COLO668 (cell line): Measurements from ENCODE around the gene GPR132.
A peak's percentile ranks its signal among the peaks of the same experiment; 100 is the strongest.
"Not testable (repeated sequence)": the region's sequence is repeated elsewhere in the genome, so short reads cannot be mapped to it uniquely, and the experiment has no call there.

Experiments
- DNase-seq: peaks from one replicate; lab custom pipeline; 2025; ENCODE audit not compliant: unreplicated experiment; lab: John Stamatoyannopoulos, UW

Gene GPR132

DNA sequence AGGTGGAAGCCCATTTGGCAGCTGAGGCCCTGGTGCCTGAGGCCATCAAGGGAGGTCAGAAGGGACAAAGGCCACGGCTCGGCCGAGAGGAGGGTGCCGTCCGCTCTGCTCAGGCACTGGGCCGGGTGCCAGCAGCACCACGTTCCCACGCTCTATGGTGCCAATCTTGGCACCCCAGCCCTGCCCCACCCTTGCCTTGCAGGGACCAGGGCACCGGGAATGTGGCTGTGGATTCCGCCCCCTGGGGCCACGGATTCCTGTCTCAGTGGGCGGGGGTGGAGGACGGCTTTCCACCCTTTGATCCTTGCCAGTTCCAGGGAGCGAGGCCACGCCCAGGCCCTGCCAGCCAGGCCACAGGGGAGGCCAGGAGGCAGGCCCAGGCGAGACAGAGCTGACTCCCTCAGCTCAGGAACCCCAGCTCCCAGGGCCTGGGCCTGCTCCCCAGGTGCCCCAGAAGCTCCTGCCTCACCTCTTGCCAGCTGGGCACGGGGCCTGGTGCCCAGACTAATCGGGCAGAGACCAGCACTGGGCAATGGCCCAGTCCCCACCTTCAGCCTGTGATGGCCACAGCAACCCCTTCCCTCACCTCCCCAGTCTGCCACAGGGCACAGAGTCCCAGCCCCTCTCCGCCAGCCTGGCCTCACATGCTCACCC, 26.4 kb upstream of the GPR132 start:
- DNase-seq, result peak; percentile 81

GRCh38 chr14:105091054-105091516, 25.9 kb upstream of the GPR132 start:
- no peak for DNase-seq

GRCh38 chr14:105090493-105091053, 25.3 kb upstream of the GPR132 start:
- peak; percentile 94 for DNase-seq

DNA sequence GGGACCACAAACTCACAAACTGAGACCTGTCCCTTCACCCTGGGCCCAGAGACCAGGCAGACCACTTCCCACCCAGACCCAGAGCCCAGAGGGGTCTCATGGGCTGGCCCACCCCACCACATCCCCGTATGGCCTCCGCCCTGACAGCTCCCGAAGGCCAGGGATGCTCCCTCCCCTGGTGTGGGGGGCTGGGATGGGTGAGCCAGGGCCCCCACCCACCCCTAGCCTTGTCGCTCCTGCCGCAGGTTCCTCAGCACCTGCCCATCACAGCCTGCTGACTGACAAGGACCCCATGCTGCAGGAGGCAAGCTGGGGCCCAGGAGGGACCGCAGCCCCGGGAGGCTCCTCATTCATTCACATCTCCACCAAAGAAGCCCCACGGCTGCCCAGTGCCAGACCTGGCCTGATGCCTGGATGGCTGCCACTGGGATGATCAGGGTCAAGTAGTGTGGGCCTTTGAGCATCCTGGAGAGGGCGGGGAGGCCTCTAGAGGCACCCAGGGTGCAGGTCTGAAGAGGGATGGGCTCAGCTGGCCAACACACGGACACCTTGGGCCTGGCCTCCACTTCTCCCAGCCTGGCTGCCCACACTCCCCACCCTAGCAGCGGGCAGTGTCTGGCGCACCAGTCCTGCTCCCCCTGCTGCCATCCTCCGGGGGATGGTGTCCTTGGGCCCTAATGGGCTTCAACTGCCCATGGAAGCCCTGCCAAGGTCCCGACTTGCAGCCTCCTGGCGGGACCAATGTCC, 24.7 kb upstream of the GPR132 start:
- DNase-seq, result no peak

GRCh38 chr14:105088812-105089745, 23.8 kb upstream of the GPR132 start:
- DNase-seq, result no peak

DNA sequence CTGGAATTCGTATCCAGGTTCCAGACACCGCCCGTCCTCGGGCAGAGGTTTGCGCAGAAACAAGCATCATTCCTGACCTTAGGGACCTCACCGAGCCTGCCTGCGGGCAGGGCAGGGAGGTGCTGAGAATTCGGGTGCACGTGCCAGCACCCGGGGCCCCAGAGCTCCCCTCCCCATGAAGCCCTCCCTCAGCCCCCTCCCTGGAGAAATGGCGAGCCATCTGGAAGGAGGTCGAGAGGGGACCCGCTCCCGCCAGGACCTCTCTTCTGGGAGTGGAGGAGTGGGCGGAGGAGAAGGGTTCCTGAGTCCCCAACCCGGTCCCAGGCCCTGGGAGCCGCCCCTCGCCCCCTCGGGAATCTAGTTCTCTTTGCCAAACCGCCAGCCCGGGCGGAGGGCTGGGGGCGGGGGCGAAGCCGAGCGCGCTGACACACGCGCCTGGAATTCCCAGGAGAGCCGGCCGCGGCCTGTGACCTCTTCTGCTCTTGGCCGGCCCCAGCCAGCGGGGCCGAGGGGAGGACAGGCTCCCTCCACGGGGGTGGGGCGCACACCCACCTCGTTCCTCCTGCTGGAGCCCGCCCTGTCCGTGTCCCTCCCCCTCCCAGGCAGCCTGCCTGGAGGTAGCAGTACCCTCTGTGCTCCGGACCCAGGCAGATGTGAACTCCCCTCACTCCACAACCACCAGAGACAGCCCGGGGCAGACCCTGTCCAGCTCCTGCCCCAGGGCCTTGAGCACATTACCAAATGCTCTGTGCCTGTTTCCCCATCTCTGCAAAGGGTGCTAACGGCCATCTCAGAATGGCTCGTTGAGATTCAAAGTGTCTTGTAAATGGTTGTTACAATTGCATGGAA, 23.0 kb upstream of the GPR132 start:
- DNase-seq, result no peak

GRCh38 chr14:105087308-105087962, 22.2 kb upstream of the GPR132 start:
- DNase-seq, result no peak

GRCh38 chr14:105086833-105087307, 21.6 kb upstream of the GPR132 start:
- DNase-seq, result peak; percentile 86

DNA sequence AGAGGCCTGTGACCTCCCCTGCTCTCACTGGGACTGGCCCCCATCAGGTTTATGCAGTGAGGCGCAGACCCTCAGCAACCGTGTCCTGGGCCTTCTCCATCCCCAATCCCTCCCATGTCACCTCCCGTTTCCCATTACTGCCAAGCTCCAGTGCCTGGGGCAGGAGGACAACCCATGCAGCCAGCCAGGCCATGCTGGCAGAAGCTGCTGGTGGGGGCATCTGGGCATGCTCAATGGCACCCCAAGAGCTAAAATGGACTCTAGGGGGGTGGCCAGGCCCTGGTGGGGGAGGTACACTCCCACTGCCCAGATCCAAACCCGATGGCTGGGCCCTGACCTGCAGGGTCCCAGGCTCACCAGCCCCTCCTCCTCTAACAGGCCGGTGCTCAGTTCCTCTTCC, 20.5 kb upstream of the GPR132 start:
- DNase-seq, result no peak

- DNase-seq, result no peak
Observed at GRCh38 chr14:105084741-105085571, 19.7 kb upstream of the GPR132 start.

DNA sequence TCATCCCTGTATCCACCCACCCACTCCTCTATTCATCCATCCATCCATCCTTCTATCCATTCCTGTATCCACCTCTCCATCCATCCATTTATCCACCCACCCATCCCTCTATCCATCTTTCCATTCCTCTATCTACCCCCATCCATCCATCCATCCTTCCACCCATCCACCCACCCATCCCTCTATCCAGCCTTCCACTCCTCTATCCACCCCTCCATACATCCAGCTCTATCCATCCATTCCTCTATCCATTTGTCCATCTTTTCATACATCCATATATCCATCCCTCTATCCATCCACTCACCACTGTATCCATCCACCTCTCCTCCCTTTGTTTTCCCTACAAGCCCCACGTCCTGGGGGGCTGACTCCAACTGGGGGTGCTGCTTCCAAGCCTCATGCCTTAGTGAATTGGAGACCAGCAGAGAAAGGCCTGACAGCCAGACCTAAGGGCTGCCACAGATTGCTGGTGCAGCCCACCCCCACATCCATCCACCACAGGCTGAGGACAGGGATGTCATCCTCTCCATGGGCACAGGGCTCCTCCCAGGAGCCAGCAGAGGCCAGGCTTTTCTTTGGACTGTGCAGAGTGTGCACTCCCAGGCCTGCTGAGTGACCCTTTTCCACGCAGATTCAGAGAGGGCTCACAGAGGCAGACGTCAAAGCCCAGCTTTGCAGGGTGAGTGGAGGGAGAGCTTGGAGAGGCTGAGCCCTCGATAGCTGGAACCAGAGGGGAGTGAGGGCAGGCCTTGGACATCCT, 18.9 kb upstream of the GPR132 start:
- no peak for DNase-seq

- DNase-seq, result no peak
Observed at GRCh38 chr14:105082703-105083102, 17.5 kb upstream of the GPR132 start.

GRCh38 chr14:105081473-105081872, 16.2 kb upstream of the GPR132 start:
- DNase-seq, result not testable (repeated sequence)

- DNase-seq, result no peak
Observed at GRCh38 chr14:105080161-105080560, 14.9 kb upstream of the GPR132 start.

DNA sequence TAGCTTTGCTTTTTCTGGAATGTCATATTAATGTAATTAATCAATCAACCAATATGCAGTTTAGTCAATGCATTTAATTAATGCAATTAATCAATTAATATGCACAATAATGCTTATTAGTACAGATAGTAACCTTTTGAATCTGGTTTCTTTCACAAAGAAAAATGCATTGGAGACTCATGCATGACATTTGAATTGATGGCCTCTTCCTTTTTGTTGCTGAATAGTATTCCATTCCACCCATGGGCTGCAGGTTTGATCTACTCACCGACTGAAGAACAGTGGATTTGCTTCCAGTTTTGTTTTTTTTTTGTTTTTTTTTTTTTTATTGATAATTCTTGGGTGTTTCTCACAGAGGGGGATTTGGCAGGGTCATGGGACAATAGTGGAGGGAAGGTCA, 13.1 kb upstream of the GPR132 start:
- no peak for DNase-seq

GRCh38 chr14:105077649-105077995, 12.4 kb upstream of the GPR132 start:
- no peak for DNase-seq

DNA sequence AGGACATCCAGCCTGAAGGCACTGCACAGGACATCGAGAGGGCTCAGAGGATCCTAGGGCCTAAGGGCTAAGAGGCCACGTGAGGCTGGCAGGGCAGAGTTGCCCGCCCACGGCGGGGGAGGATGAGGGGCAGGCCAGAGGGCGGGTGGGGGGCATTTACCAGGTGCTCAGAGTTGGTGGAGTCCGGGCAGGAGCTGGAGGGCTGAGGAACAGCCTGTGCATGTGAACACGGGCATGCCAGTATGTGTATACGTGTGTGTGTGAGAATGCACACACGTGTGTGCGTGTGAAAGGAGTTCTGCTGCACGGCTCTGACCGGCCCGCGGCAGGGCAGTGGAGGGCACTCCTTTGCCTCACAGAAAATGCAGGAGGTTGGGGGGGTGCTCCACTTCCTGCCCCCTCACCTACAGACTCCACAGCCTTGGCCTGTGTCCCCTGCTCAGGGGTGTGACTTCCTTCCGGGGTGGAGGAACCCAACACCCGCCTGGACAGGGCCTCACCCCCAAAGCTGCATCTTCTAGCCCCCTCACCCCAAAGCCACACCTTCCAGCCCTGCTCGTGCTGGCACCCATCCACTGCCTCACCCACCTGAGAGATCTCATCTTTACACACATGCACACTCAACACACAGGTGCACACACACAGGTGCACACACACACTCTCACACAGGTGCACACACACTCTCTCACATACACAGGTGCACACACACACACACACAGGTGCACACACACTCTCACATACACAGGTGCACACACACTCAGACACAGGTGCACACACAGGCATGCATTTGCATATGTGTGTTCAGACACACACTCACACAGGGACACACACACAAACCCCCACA, 11.8 kb upstream of the GPR132 start:
- DNase-seq, result no peak
